ENCODE data around the gene SPINK2. TPM values are rescaled to one million over a fixed set of nuclear protein-coding genes. Genes with fewer than 3 reads are reported as not detected.

The SPINK2 gene
- total and polyA plus RNA-seq, 7 experiments from 2014 or later: 0.99 to 32.8 (median 4.4) TPM

GRCh38 chr4:56804551-56804950 is 16.9 kb downstream of the SPINK2 start:
- CTCF ChIA-PET: interaction anchor here (1.1 kb wide), 1 partner anchor 229 kb away, joined by 4 read pairs; no protein-coding TSS in a partner anchor
- Histone ChIP-seq H3K4me3 (ENCODE audit: low read length) (no peak overlapping the region), H3K4me1 (ENCODE audit: control insufficient read depth in 2 of 2, insufficient read depth in 2 of 2, low read length in 2 of 2) (peaks cover 0 to 2% of the 10 kb centered on the region in 2 donors), H3K27me3 (ENCODE audit: control insufficient read depth in 2 of 2, insufficient read depth in 2 of 2, low read length in 2 of 2) (no peaks in the 10 kb centered on the region), H3K9me3 (ENCODE audit: control insufficient read depth in 2 of 3, low read length in 3 of 3) (no peaks in the 10 kb centered on the region), H3K27ac (ENCODE audit: low read depth, low read length) (no peak overlapping the region), H3K36me3 (ENCODE audit: control insufficient read depth in 2 of 3, insufficient read depth in 3 of 3, low read length in 3 of 3) (no peaks in the 10 kb centered on the region)
- H3K4me1 Mint-ChIP-seq: peaks cover 5 to 35% (median 19%) of the 10 kb centered on the region in 7 donors
- peak overlapping the region in 5 of 10 donors; percentile 12 to 62 (median 41) for H3K4me3 Mint-ChIP-seq
- peak overlapping the region in 3 of 9 donors; percentile 6 to 48 (median 35) for H3K27ac Mint-ChIP-seq
- ATAC-seq: no peak
- no peaks in the 10 kb centered on the region for H3K36me3 Mint-ChIP-seq
- no peak for DNase-seq
- H3K9me3 Mint-ChIP-seq: peaks cover 0 to 5% (median 0%) of the 10 kb centered on the region in 11 donors
- intact Hi-C loops (cut with micrococcal nuclease): loop anchor here (1.0 to 5.0 kb wide), 6 partner anchors 32 to 367 kb away; partner anchors contain the start of genes PAICS (in 1 of the 2), PPAT (in 1 of the 2), REST (in 1 of the 2) and SRP72 (in 1 of the 2)
- POLR2A ChIA-PET: no interaction called here
- H3K27me3 Mint-ChIP-seq: peaks cover 0 to 24% (median 0%) of the 10 kb centered on the region in 5 donors

- POLR2A ChIA-PET: interaction anchor here (0.7 to 1.0 kb wide), 2 partner anchors 17 to 256 kb away, joined by 3 read pairs; no protein-coding TSS in a partner anchor
Measured at GRCh38 chr4:56803471-56803870, 18.0 kb downstream of the SPINK2 start.

GRCh38 chr4:56799824-56800756 is 21.4 kb downstream of the SPINK2 start:
- no peaks in the 10 kb centered on the region for H3K27me3 ChIP-seq (ENCODE audit: control insufficient read depth in 2 of 2, insufficient read depth in 2 of 2, low read length in 2 of 2)
- H3K4me1 ChIP-seq (ENCODE audit: control insufficient read depth in 2 of 2, insufficient read depth in 2 of 2, low read length in 2 of 2): peaks cover 0 to 2% of the 10 kb centered on the region in 2 donors
- Mint-ChIP-seq H3K36me3 (no peaks in the 10 kb centered on the region), H3K27ac (peak overlapping the region; percentile 40 to 96 (median 92)), H3K27me3 (peaks cover 0 to 28% (median 0%) of the 10 kb centered on the region in 5 donors), H3K4me3 (peak overlapping the region; percentile 91 to 100 (median 94)), H3K4me1 (peaks cover 5 to 33% (median 22%) of the 10 kb centered on the region in 7 donors), H3K9me3 (peaks cover 0 to 5% (median 0%) of the 10 kb centered on the region in 11 donors)
- no peaks in the 10 kb centered on the region for H3K9me3 ChIP-seq (ENCODE audit: control insufficient read depth in 2 of 3, low read length in 3 of 3)
- ChIA-PET POLR2A (interaction anchor here (0.9 to 1.2 kb wide), 2 partner anchors 364 to 851 kb away, joined by 3 to 4 read pairs; partner anchors contain the start of genes CEP135, PAICS and PPAT), CTCF (interaction anchor here (0.7 to 1.9 kb wide), 12 partner anchors 11 to 376 kb away, joined by 3 to 13 read pairs (median 6); partner anchors contain the start of gene PPAT)
- peak overlapping the region; percentile 56 for H3K4me3 ChIP-seq (ENCODE audit: low read length)
- intact Hi-C loops (cut with micrococcal nuclease): loop anchor here (1.0 to 5.0 kb wide), 19 partner anchors 17 to 852 kb away; partner anchors contain the start of genes ARL9 (in 1 of the 2), CEP135 (in 1 of the 2), PAICS (in 1 of the 2) and PPAT (in 1 of the 2)
- ATAC-seq (peak; percentile 99), DNase-seq (peak; percentile 57 to 88 (median 81))
- peak overlapping the region; percentile 72 for H3K27ac ChIP-seq (ENCODE audit: low read depth, low read length)
- H3K36me3 ChIP-seq (ENCODE audit: control insufficient read depth in 2 of 3, insufficient read depth in 3 of 3, low read length in 3 of 3): no peaks in the 10 kb centered on the region

More at GRCh38 chr4:56803471-56803870, 18.0 kb downstream of the SPINK2 start:
- Mint-ChIP-seq H3K36me3 (no peaks in the 10 kb centered on the region), H3K4me3 (peak overlapping the region in 1 of 10 donors; percentile 23), H3K27me3 (peaks cover 0 to 24% (median 0%) of the 10 kb centered on the region in 5 donors), H3K4me1 (peaks cover 5 to 37% (median 22%) of the 10 kb centered on the region in 7 donors), H3K27ac (peak overlapping the region in 1 of 9 donors; percentile 26), H3K9me3 (peaks cover 0 to 5% (median 0%) of the 10 kb centered on the region in 11 donors)
- H3K36me3 ChIP-seq (ENCODE audit: control insufficient read depth in 2 of 3, insufficient read depth in 3 of 3, low read length in 3 of 3): no peaks in the 10 kb centered on the region
- no peaks in the 10 kb centered on the region for H3K27me3 ChIP-seq (ENCODE audit: control insufficient read depth in 2 of 2, insufficient read depth in 2 of 2, low read length in 2 of 2)
- H3K9me3 ChIP-seq (ENCODE audit: control insufficient read depth in 2 of 3, low read length in 3 of 3): no peaks in the 10 kb centered on the region
- DNase-seq (no peak), ATAC-seq (peak; percentile 21)
- H3K4me3 ChIP-seq (ENCODE audit: low read length): no peak overlapping the region
- H3K27ac ChIP-seq (ENCODE audit: low read depth, low read length): no peak overlapping the region
- intact Hi-C loops (cut with micrococcal nuclease): loop anchor here (5.0 kb wide), 5 partner anchors 104 to 366 kb away; partner anchors contain the start of genes PAICS (in 1 of the 2), PPAT (in 1 of the 2), REST (in 1 of the 2) and SRP72 (in 1 of the 2)
- peaks cover 0 to 2% of the 10 kb centered on the region in 2 donors for H3K4me1 ChIP-seq (ENCODE audit: control insufficient read depth in 2 of 2, insufficient read depth in 2 of 2, low read length in 2 of 2)
- CTCF ChIA-PET: interaction anchor here (0.9 to 1.0 kb wide), 2 partner anchors 33 to 35 kb away, joined by 3 read pairs; no protein-coding TSS in a partner anchor

- Mint-ChIP-seq H3K36me3 (no peaks in the 10 kb centered on the region), H3K4me3 (peak overlapping the region; percentile 91 to 100 (median 94)), H3K27ac (peak overlapping the region in 8 of 9 donors; percentile 40 to 96 (median 92)), H3K27me3 (peaks cover 0 to 28% (median 0%) of the 10 kb centered on the region in 5 donors), H3K9me3 (peaks cover 0 to 5% (median 0%) of the 10 kb centered on the region in 11 donors), H3K4me1 (peaks cover 0 to 26% (median 16%) of the 10 kb centered on the region in 7 donors)
- no peaks in the 10 kb centered on the region for H3K36me3 ChIP-seq (ENCODE audit: control insufficient read depth in 2 of 3, insufficient read depth in 3 of 3, low read length in 3 of 3)
- H3K4me1 ChIP-seq (ENCODE audit: control insufficient read depth in 2 of 2, insufficient read depth in 2 of 2, low read length in 2 of 2): no peaks in the 10 kb centered on the region
- H3K27ac ChIP-seq (ENCODE audit: low read depth, low read length): peak overlapping the region; percentile 72
- CTCF ChIA-PET: interaction anchor here (0.7 to 1.9 kb wide), 10 partner anchors 10 to 375 kb away, joined by 3 to 13 read pairs (median 6); partner anchors contain the start of gene PPAT
- ATAC-seq (no peak), DNase-seq (no peak)
- POLR2A ChIA-PET: interaction anchor here (0.6 to 1.2 kb wide), 2 partner anchors 18 to 851 kb away, joined by 3 to 4 read pairs; partner anchors contain the start of gene CEP135
- H3K27me3 ChIP-seq (ENCODE audit: control insufficient read depth in 2 of 2, insufficient read depth in 2 of 2, low read length in 2 of 2): no peaks in the 10 kb centered on the region
- no peaks in the 10 kb centered on the region for H3K9me3 ChIP-seq (ENCODE audit: control insufficient read depth in 2 of 3, low read length in 3 of 3)
- intact Hi-C loops (cut with micrococcal nuclease): no loop called here
- H3K4me3 ChIP-seq (ENCODE audit: low read length): peak overlapping the region; percentile 56
Measured at GRCh38 chr4:56799161-56799759, 22.2 kb downstream of the SPINK2 start.

- H3K4me1 Mint-ChIP-seq: peaks cover 0 to 15% (median 11%) of the 10 kb centered on the region in 7 donors
- H3K27ac Mint-ChIP-seq: no peak overlapping the region
- CTCF ChIA-PET: interaction anchor here (0.8 kb wide), 1 partner anchor 40 kb away, joined by 3 read pairs; no protein-coding TSS in a partner anchor
- Histone ChIP-seq H3K4me3 (ENCODE audit: low read length) (no peak overlapping the region), H3K4me1 (ENCODE audit: control insufficient read depth in 2 of 2, insufficient read depth in 2 of 2, low read length in 2 of 2) (no peaks in the 10 kb centered on the region), H3K9me3 (ENCODE audit: control insufficient read depth in 2 of 3, low read length in 3 of 3) (no peaks in the 10 kb centered on the region), H3K27ac (ENCODE audit: low read depth, low read length) (no peak overlapping the region), H3K36me3 (ENCODE audit: control insufficient read depth in 2 of 3, insufficient read depth in 3 of 3, low read length in 3 of 3) (no peaks in the 10 kb centered on the region), H3K27me3 (ENCODE audit: control insufficient read depth in 2 of 2, insufficient read depth in 2 of 2, low read length in 2 of 2) (no peaks in the 10 kb centered on the region)
- POLR2A ChIA-PET: no interaction called here
- H3K9me3 Mint-ChIP-seq: no peaks in the 10 kb centered on the region
- no peaks in the 10 kb centered on the region for H3K36me3 Mint-ChIP-seq
- H3K27me3 Mint-ChIP-seq: peaks cover 0 to 22% (median 0%) of the 10 kb centered on the region in 5 donors
- DNase-seq (no peak), ATAC-seq (no peak)
- no peak overlapping the region for H3K4me3 Mint-ChIP-seq
- intact Hi-C loops (cut with micrococcal nuclease): no loop called here
Measured at GRCh38 chr4:56796211-56796610, 25.3 kb downstream of the SPINK2 start.

GRCh38 chr4:56791316-56791715 is 30.2 kb downstream of the SPINK2 start:
- no peaks in the 10 kb centered on the region for H3K4me1 ChIP-seq (ENCODE audit: control insufficient read depth in 2 of 2, insufficient read depth in 2 of 2, low read length in 2 of 2)
- no peak for DNase-seq
- ChIA-PET CTCF (no interaction called here), POLR2A (no interaction called here)
- H3K36me3 ChIP-seq (ENCODE audit: control insufficient read depth in 2 of 3, insufficient read depth in 3 of 3, low read length in 3 of 3): no peaks in the 10 kb centered on the region
- no peaks in the 10 kb centered on the region for H3K9me3 ChIP-seq (ENCODE audit: control insufficient read depth in 2 of 3, low read length in 3 of 3)
- H3K36me3 Mint-ChIP-seq: no peaks in the 10 kb centered on the region
- H3K9me3 Mint-ChIP-seq: peaks cover 0 to 8% (median 0%) of the 10 kb centered on the region in 11 donors
- no peaks in the 10 kb centered on the region for H3K27me3 ChIP-seq (ENCODE audit: control insufficient read depth in 2 of 2, insufficient read depth in 2 of 2, low read length in 2 of 2)
- no peak overlapping the region for H3K27ac Mint-ChIP-seq
- no peak overlapping the region for H3K4me3 ChIP-seq (ENCODE audit: low read length)
- intact Hi-C loops (cut with micrococcal nuclease): no loop called here
- peaks cover 0 to 4% (median 0%) of the 10 kb centered on the region in 5 donors for H3K27me3 Mint-ChIP-seq
- no peak overlapping the region for H3K4me3 Mint-ChIP-seq
- no peak overlapping the region for H3K27ac ChIP-seq (ENCODE audit: low read depth, low read length)
- ATAC-seq: no peak
- H3K4me1 Mint-ChIP-seq: no peaks in the 10 kb centered on the region

Data from naive thymus-derived CD4-positive, alpha-beta T cell (primary cell).